GM12878 (cell line): ENCODE measurements around the gene SYNCRIP.
A peak's percentile ranks its signal among the peaks of the same experiment; 100 is the strongest.

Source experiments
- CREB1 ChIP-seq: IDR thresholded peaks from 2 replicates; pipeline ENCODE4 v1.6.1; 2012; ENCODE audit warnings: low read depth, mild to moderate bottlenecking, inconsistent platforms
- E4F1 ChIP-seq: fragments of 450-650 bp; IDR thresholded peaks from 2 replicates; pipeline ENCODE4 v1.6.1; 2018; ENCODE audit warnings: borderline replicate concordance, mild to moderate bottlenecking; ENCODE audit not compliant: partially characterized antibody
- MTA2 ChIP-seq: fragments of 450-650 bp; IDR thresholded peaks from 2 replicates; pipeline ENCODE4 v1.6.1; 2016; ENCODE audit warnings: low read depth, mild to moderate bottlenecking, moderate library complexity
- SIN3A ChIP-seq: IDR thresholded peaks from 2 replicates; pipeline ENCODE4 v1.6.1; 2012; ENCODE audit warnings: low read depth, low read length, improper control_type of control experiment
- SMC3 ChIP-seq: IDR thresholded peaks from 2 replicates; pipeline ENCODE4 v1.6.1; 2011; ENCODE audit warnings: low read length, improper control_type of control experiment, borderline replicate concordance

GRCh38 chr6:85678602-85679444 is 36.1 kb upstream of the SYNCRIP start:
- TF ChIP-seq CREB1 (peak; percentile 75; the same call in 1 of the 2 replicates), E4F1 (peak; percentile 15), SIN3A (peak; percentile 99), SMC3 (no peak), MTA2 (peak; percentile 10; the same call in 1 of the 2 replicates)
